NCI-H1436 treated with DMSO at 0.1 percent for 48 hours (cell line): Measurements from ENCODE around the gene AOC3.
"Not testable (repeated sequence)": the region's sequence is repeated elsewhere in the genome, so short reads cannot be mapped to it uniquely, and the experiment has no call there.

Experiments
- DNase-seq: peaks from one replicate; lab custom pipeline; 2025; lab: John Stamatoyannopoulos, UW

Gene AOC3

GRCh38 chr17:42867694-42868261 is 16.8 kb downstream of the AOC3 start:
- not testable (repeated sequence) for DNase-seq

DNA sequence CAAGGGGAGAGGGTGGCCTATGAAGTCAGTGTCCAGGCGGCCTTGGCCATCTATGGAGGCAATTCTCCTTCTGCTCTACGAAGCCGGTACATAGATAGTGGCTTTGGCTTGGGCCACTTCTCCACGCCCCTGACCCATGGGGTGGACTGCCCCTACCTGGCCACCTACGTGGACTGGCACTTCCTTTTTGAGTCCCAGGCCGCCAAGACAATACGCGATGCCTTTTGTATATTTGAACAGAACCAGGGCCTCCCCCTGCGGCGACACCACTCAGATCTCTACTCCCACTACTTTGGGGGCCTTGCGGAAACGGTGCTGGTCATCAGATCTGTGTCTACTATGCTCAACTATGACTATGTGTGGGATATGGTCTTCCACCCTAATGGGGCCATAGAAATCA is 17.3 kb downstream of the AOC3 start:
- DNase-seq = no peak

DNA sequence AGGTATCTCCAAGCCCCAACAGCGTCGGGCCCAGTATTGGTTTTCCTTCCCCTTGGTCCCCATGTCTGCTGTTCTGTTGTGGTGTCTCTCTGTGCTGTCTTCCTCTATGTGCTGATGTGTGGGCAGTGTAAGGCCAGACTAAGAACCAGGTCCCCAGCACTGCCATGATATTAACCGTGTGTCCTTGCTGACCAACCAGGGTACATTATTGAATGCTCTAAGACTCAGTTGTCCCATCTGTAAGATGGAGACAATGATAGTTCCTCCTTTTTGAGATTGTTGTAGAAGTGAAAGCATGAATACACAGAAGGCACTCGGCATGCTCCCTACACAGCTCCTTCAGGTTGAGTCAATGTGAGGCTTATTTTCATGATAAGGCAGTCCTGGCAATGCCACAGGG is 20.6 kb downstream of the AOC3 start:
- no peak for DNase-seq

DNA sequence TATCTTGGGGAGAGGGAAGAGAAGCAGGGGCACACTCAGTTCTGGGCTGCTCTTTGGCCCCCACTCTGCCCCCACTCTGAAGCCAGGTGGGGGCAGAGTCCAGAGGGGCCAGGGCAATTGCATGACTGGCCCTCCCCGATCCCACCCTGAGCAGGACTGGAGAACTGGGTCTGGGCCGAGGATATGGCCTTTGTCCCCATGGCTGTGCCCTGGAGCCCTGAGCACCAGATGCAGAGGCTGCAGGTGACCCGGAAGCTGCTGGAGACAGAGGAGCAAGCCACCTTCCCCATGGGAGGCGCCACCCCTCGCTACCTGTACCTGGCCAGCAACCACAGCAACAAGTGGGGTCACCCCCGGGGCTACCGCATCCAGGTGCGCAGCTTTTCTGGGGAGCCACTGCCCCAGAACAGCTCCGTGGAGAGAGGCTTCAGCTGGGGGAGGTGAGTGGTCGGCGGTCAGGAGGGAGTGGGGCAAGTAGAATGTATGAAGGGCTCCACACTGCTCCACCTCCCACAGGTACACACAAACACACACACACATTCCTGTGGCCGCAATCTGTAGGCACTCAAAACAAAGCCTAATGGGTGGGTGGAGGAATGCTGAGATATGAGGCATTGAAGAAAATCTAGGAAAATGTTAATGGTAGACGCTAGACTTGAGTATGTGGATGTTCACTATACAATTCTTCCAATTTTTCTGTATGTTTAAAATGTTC is 21.4 kb downstream of the AOC3 start:
- DNase-seq = no peak

DNA sequence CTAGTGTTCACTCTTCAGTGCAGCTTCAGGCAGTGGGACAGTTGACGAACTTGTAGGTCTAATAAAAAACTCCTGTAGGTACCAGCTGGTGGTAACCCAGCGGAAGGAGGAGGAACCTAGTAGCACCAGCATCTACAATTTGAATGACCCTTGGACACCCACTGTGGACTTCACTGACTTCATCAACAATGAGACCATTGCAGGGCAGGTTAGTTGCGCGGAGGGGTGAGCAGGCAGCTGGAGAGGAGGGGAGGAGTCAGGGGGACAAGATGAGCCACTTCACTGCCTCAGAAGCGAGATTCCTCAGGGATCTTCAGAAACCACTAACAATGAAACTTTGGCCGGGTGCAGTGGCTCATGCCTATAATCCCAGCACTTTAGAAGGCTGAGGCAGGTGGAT is 22.3 kb downstream of the AOC3 start:
- no peak for DNase-seq

DNA sequence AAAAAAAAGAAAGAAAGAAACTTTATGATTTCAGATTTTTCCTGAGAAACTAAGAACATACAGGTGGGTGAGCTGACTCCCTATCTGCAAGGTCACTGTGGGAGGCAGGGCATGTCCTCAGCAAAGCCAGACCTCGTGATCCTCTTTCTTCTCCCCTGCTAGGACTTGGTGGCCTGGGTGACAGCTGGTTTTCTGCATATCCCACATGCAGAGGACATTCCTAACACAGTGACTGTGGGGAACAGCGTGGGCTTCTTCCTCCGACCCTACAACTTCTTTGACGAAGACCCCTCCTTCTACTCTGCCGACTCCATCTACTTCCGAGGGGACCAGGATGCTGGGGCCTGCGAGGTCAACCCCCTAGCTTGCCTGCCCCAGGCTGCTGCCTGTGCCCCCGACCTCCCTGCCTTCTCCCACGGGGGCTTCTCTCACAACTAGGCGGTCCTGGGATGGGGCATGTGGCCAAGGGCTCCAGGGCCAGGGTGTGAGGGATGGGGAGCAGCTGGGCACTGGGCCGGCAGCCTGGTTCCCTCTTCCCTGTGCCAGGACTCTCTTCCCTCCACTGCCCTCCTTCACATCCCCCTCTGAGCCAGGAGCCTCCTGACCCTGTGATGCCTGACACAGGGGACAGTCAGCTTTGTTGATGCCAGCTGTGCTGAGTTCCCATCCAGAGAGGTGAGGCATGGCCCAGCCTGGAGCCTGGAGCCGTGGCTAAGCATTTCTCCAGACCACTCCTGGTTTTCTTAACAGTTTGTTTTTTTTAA is 23.1 kb downstream of the AOC3 start:
- not testable (repeated sequence) for DNase-seq

GRCh38 chr17:42877037-42877436 is 26.0 kb downstream of the AOC3 start:
- DNase-seq = no peak

DNA sequence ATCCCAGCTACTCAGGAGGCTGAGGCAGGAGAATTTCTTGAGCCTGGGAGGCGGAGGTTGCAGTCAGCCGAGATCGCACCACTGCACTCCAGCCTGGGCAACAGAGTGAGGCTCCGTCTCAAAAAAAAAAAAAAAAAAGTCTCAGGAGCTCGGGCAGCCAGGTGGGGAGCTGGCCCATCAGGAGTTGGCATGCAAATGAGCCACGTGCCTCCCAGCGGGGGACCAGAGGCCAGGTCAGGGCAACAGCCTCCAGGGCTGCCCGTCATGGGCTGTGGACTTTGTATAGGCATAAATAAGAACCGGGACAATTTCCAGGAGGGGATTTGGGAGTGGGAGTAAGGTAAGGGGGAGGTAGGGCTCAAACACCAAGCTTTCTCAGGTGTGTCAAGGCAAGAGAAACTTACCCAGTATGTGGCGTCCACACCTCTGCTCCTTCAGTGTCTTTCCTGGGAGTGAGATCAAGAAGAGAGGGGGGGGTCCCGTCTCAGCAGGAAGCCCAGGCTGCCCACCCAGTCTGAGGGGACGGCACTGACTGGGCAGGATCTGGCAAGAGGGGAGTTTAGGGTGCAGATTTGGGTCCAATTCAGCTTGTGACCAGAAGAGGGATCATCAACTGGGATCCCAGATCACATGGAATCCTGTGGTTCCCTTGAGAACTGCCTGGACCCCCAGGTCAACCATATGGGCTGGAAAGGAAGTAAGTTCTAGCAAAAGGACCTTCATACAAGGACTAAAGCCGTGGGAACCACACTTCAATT is 27.3 kb downstream of the AOC3 start:
- DNase-seq = no peak

- no peak for DNase-seq
These were observed 28.1 kb downstream of the AOC3 start for GRCh38 chr17:42878924-42879595.

DNA sequence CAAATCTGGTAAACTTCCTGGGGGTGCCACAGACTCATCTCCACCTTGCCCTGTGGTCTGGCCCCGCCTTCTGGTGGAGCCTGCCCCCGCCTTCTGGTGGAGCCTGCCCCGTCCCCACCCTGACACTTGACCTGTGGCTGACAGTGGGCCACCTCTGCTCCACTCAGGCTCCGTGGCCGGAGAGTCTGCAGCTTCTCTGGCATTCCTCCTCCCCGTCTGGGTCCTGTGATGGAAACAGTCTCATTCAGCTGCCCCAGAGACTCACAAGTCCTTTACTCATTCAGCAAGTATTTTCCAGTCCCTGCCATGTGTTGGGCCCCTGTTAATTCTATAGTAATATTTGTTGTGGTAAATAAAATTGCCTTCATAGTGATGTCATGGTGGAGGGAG is 28.6 kb downstream of the AOC3 start:
- DNase-seq = no peak

DNA sequence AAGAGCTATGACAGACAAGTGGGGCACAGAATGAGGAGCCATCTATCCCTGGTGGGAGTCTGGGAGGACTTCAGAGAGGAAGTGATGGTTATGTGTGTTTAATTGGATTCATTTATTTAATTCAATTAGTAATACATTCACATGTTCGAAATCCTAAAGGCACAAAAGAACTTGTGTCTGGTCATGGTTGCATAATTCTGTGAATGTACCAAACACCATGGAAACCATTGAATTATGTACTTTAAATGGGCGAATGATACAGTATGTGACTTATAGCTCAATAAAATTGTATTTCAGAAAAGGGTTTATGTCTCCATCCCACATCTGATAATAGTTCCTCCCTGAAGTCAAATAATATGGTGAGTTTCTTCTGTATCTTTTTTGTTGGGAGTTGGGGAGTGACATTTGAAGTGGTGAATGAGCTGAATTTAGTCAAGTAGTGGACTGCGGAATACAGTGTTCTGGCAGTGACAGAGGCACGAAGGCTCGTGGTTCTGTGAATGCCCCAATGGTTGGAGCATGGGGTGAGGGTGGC is 29.8 kb downstream of the AOC3 start:
- DNase-seq = no peak

DNA sequence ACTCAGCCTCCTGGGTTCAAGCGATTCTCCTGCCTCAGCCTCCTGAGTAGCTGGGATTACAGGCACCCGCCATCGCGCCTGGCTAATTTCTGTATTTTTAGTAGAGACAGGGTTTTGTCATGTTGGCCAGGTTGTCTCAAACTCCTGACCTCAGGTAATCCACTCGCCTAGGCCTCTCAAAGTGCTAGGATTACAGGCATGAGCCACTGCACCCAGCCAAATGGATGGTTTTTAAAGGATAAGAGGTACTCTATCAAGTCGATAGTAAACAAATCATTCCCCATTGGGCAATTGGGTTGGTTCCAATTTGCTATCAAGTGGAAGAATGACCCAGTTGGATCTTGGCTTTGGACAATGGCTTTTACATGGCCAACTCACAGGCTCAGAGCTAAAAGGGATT is 30.7 kb downstream of the AOC3 start:
- DNase-seq = not testable (repeated sequence)

GRCh38 chr17:42882166-42882565 is 31.2 kb downstream of the AOC3 start:
- no peak for DNase-seq

DNA sequence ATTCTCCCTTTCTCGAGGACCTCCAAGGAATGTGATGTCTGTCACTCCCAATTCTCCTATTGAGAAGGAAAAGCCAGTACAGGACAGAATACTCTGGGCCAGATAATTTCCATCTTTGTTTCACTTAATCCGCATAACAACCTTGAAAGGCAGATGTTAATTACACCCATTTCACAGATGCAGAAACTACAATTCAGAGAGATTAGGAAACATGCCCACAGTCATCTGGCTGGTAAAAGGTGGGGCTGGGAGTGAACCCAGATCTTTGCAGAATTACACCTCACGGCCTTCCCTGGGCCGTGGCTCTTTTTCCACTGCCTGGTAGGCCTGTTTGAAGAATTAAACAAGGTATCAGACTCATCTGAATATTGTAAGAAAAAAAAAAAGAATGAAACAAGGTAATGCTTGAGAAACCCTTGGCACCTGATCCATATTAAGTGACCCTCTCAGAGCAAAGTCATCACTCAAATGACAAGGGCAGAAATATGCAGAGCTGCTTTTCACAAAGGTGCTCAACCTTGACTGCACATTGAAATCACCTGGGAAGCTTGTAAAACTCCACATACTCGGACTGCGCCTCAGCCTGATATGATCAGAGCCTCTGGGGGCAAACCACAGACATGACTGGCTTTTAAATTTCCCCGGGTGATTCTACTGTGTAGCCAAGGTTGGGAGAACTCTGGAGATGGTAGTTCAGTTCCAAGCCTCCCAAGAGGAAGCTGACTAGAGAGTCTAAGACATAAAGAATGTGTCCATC is 33.0 kb downstream of the AOC3 start:
- DNase-seq = no peak

DNA sequence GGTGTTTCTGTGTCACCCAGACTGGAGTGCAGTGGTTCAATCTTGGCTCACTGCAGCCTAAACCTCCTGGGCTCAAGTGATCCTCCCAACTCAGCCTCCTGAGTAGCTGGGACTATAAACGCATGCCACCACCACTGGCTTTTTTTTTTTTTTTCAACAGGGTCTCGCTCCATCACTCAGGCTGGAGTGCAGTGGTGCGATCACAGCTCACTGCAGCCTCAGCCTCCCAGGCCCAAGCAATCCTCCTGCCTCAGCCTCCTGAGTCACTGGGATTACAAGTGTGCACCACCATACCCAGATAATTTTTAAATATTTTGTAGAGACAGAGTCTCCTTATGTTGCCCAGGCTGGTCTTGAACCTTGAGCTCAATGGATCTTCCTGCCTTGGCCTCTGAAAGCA is 34.8 kb downstream of the AOC3 start:
- DNase-seq = not testable (repeated sequence)

DNA sequence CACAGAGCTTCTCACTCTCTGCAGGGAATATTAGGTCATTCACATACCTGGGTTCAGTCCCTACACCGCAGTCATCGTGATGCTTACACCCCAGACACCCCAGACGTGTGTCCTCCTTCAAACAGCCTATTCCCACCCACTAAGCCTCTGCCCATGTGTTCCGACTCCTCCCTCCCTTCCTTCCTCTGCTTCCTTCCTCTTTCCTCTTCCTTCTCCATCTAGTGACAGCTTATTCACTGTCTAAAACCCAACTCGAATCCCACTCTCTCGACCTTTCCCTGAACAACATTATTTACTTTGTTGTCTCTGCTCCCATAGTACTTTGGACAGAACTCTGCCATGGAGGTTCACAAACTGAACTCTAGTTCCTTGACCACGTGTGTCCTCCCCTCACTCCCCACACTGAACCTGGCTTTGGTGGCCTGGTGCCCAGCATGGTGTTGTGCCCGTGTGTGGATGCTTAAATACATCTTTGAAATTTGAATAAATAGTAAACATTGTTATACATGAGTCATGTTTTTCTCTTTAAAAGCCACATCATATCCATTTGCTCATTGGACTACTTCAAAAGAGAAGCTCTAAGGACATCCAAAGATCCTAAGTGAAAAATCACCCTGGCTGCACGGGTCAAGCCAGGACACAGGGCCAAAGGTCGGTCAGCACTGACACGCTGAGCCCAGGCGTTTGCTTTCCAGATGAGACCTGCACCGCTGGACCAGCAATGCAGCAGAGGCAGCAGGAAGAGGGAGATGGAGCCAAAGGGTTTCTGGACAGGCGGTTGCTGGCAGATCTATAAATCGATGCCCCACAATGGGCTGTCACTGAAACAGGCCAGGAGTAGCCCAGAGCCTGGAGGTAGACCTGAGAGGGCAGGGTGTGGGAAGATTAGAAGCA is 35.5 kb downstream of the AOC3 start:
- DNase-seq = no peak

GRCh38 chr17:42889809-42890208 is 38.8 kb downstream of the AOC3 start:
- no peak for DNase-seq

GRCh38 chr17:42891539-42892152 is 40.6 kb downstream of the AOC3 start:
- no peak for DNase-seq

DNA sequence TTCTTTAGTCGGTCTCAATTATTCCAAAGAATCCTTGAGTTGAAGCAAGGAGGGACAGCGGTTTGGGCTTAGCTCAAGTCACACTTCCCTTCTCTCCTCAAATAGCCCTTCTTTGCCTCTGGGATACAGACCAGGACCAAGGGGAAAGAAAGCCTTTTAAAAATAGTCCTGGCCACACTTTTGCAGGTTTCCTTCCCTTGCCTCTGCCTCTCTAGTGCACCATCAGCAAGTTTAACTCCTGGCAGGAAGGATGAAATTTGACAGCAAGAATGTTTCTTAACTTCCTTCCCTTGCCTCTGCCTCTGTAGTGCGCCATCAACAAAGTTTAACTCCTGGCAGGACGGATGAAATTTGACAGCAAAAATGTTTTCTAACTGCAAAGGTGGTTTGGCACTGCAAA is 42.4 kb downstream of the AOC3 start:
- no peak for DNase-seq
